CD4-positive, alpha-beta T cell (primary cell): ENCODE data around the gene MYB. TPM values are rescaled to one million over a fixed set of nuclear protein-coding genes. Genes with fewer than 3 reads are reported as not detected.

Source experiments
- ATAC-seq: fragments of 200-7000 bp; cut with Tn5 transposase; one replicate; pipeline ENCODE4 v1.10.0; 2022; ENCODE audit warnings: mild to moderate bottlenecking; ENCODE audit not compliant: poor library complexity
- CTCF ChIA-PET: fragments of 350-600 bp; sonication (Branson Sonifier 250); formaldehyde crosslinking; loops from one replicate; lab custom pipeline; 2021; ENCODE audit warnings: antibody characterized with exemption, inconsistent platforms; lab: Charles Lee
- POLR2A ChIA-PET: fragments of 350-600 bp; sonication (Branson Sonifier 250); formaldehyde crosslinking; loops from one replicate; lab custom pipeline; 2021; ENCODE audit warnings: antibody characterized with exemption, inconsistent platforms; lab: Charles Lee
- DNase-seq, 14 experiments: peaks; one replicate each; pipeline ENCODE4 v3.0.0-alpha.2; 2013 to 2020; ENCODE audit warnings: mixed read lengths in 2 of 14
- H3K27ac ChIP-seq, 2 donors: one replicate each; pipeline versions ENCODE4 v1.5.1 to v1.7.0; 2013; ENCODE audit warnings: low read length in 2 of 2, low read depth in 1 of 2, mild to moderate bottlenecking in 1 of 2
- H3K27me3 ChIP-seq, 2 experiments: 1 replicate in 1 of 2; 2 replicates in 1 of 2; pipeline versions ENCODE4 v1.6.1 to v1.7.0; 2013; ENCODE audit warnings: low read length in 2 of 2, control low read depth in 1 of 2, mild to moderate bottlenecking in 1 of 2, moderate library complexity in 1 of 2; ENCODE audit not compliant: insufficient read depth in 2 of 2, control insufficient read depth in 1 of 2
- H3K36me3 ChIP-seq: one replicate; pipeline ENCODE4 v1.6.1; 2013; ENCODE audit warnings: low read length, control low read depth; ENCODE audit not compliant: insufficient read depth
- H3K4me1 ChIP-seq: one replicate; pipeline ENCODE4 v1.6.1; 2013; ENCODE audit warnings: low read length, control low read depth; ENCODE audit not compliant: insufficient read depth
- H3K4me3 ChIP-seq: one replicate; pipeline ENCODE4 v1.5.1; 2013; ENCODE audit warnings: mild to moderate bottlenecking, low read length, moderate library complexity
- H3K9me3 ChIP-seq, 2 experiments: 1 replicate in 1 of 2; 2 replicates in 1 of 2; pipeline versions ENCODE4 v1.6.1 to v1.7.0; 2013; ENCODE audit warnings: low read length in 2 of 2, mild to moderate bottlenecking in 2 of 2, control low read depth in 1 of 2, moderate library complexity in 1 of 2; ENCODE audit not compliant: control insufficient read depth in 1 of 2, insufficient read depth in 1 of 2
- H3K27ac Mint-ChIP-seq: one replicate; pipeline ENCODE4 v1.8.0; 2020; ENCODE audit warnings: mixed read lengths
- H3K27me3 Mint-ChIP-seq: one replicate; pipeline ENCODE4 v1.8.0; 2021; ENCODE audit warnings: mixed read lengths
- H3K36me3 Mint-ChIP-seq: one replicate; pipeline ENCODE4 v1.8.0; 2021; ENCODE audit warnings: low read depth, mixed read lengths
- H3K4me1 Mint-ChIP-seq: one replicate; pipeline ENCODE4 v1.8.0; 2021; ENCODE audit warnings: low read depth, mixed read lengths
- H3K4me3 Mint-ChIP-seq: one replicate; pipeline ENCODE4 v1.8.0; 2020; ENCODE audit warnings: mild to moderate bottlenecking, mixed read lengths
- H3K9me3 Mint-ChIP-seq: one replicate; pipeline ENCODE4 v1.8.0; 2020; ENCODE audit warnings: mixed read lengths
- intact Hi-C, 2 experiments: fragments of 100-400 bp; cut with DNase I in 1 of 2; cut with micrococcal nuclease in 1 of 2; formaldehyde crosslinking; loops; one replicate each; pipeline versions ENCODE4 v1.15.1 to v1.9.0; 2023 to 2025; cut with DNase I, micrococcal nuclease
- total RNA-seq, 174 experiments: library from RNA in 2 of 174; stranded (reverse) in 2 of 174; gene quantifications; one replicate each; pipeline ENCODE4 v1.2.3 and lab custom pipeline; 2021 to 2026
- TF ChIP-seq, protein P1 (sequence below): fragments of 200-600 bp; IDR thresholded peaks from one replicate; pipeline ENCODE4 v1.8.0; 2022; ENCODE audit warnings: antibody characterized with exemption, mild to moderate bottlenecking

MYB gene
- total RNA-seq, 2 experiments from 2014 or later, result 2.0 to 2.6 TPM

DNA sequence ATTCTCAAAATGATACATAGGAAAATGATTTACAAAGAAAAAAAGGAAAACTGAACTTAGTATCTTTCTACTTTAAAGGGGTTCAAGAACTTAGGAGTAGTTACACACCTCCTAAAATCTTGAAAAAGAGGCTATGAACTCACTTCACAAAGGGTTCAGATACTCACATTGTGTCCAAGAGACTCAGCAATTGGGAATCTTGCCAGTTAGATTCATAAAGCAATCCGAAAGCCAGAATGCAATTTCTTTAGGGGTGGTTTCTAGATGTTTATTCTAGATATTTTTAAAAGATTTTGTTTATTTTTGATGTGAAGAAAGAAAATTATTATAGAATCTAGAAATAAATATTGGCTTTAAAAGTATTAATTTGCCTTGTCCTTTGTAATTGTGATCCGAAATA is 1.7 kb upstream of the MYB start:
- Mint-ChIP-seq H3K9me3 (no peaks in the 10 kb centered on the region), H3K4me3 (peak overlapping the region; percentile 46), H3K4me1 (peaks cover 28% of the 10 kb centered on the region), H3K27ac (peak overlapping the region; percentile 80), H3K27me3 (no peaks in the 10 kb centered on the region), H3K36me3 (peaks cover 10% of the 10 kb centered on the region)
- H3K27me3 ChIP-seq, result no peaks in the 10 kb centered on the region
- H3K4me3 ChIP-seq, result no peak overlapping the region
- H3K36me3 ChIP-seq, result no peaks in the 10 kb centered on the region
- ATAC-seq (no peak), DNase-seq (no peak)
- TF ChIP-seq, protein P1, sequence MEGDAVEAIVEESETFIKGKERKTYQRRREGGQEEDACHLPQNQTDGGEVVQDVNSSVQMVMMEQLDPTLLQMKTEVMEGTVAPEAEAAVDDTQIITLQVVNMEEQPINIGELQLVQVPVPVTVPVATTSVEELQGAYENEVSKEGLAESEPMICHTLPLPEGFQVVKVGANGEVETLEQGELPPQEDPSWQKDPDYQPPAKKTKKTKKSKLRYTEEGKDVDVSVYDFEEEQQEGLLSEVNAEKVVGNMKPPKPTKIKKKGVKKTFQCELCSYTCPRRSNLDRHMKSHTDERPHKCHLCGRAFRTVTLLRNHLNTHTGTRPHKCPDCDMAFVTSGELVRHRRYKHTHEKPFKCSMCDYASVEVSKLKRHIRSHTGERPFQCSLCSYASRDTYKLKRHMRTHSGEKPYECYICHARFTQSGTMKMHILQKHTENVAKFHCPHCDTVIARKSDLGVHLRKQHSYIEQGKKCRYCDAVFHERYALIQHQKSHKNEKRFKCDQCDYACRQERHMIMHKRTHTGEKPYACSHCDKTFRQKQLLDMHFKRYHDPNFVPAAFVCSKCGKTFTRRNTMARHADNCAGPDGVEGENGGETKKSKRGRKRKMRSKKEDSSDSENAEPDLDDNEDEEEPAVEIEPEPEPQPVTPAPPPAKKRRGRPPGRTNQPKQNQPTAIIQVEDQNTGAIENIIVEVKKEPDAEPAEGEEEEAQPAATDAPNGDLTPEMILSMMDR, result no peak
- peak overlapping the region in 1 of 2 donors; percentile 25 for H3K27ac ChIP-seq
- peaks cover 26% of the 10 kb centered on the region for H3K4me1 ChIP-seq
- ChIA-PET CTCF (interaction anchor here (1.4 kb wide), 2 partner anchors 15 to 16 kb away, joined by 3 to 4 read pairs; no protein-coding TSS in a partner anchor), POLR2A (interaction anchor here (0.9 to 2.3 kb wide), 5 partner anchors 18 to 124 kb away, joined by 3 to 16 read pairs (median 3); no protein-coding TSS in a partner anchor)
- intact Hi-C loops, result no loop called here
- no peaks in the 10 kb centered on the region for H3K9me3 ChIP-seq

DNA sequence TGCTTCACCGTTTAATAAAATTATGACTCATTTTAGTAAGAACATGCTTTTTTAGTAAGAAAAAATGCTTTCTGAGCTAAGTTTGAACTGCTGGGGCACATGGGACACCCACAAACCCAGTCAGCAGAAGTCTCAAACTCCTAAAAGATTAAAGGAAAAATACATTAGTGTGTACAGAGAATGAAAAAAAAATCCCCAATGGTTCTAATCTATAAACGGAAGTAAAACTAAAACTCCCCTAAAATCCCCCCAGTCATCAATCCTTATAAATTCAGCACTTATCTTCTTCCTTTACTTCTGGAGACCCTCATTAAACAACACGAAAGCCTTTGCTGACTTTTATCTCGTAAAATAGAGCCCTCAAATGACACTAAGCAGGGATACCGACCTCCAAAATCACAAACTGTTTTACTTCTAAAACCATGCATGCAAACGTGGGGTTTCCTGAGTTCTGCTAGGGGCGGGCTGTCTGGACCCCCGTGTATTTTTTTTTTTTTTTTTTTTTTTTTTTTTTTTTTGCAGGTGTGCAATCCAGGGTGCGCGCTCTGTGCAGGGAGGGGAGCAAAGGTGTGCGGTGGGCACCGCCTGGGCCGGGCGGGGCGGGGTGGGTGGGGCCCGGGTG is 1.1 kb upstream of the MYB start:
- Histone ChIP-seq H3K9me3 (no peaks in the 10 kb centered on the region), H3K4me3 (peak overlapping the region; percentile 74), H3K4me1 (peaks cover 26% of the 10 kb centered on the region), H3K36me3 (no peaks in the 10 kb centered on the region), H3K27me3 (no peaks in the 10 kb centered on the region), H3K27ac (peak overlapping the region in 1 of 2 donors; percentile 25)
- Mint-ChIP-seq H3K4me3 (peak overlapping the region; percentile 92), H3K27ac (peak overlapping the region; percentile 80), H3K27me3 (no peaks in the 10 kb centered on the region), H3K9me3 (no peaks in the 10 kb centered on the region), H3K4me1 (peaks cover 28% of the 10 kb centered on the region), H3K36me3 (peaks cover 10% of the 10 kb centered on the region)
- POLR2A ChIA-PET, result interaction anchor here (0.9 to 4.7 kb wide), 9 partner anchors 10 to 1110 kb away, joined by 3 to 31 read pairs (median 6); partner anchors contain the start of genes BCLAF1 and HBS1L
- CTCF ChIA-PET, result interaction anchor here (1.2 to 1.4 kb wide), 2 partner anchors 17 to 36 kb away, joined by 4 read pairs; no protein-coding TSS in a partner anchor
- no peak for ATAC-seq
- TF ChIP-seq, protein P1, result no peak
- peak in 3 of 14 experiments; percentile 8 to 49 (median 40) for DNase-seq
- intact Hi-C loops, result loop anchor here (5.0 to 10.0 kb wide), 6 partner anchors 78 to 1005 kb away; partner anchors contain the start of gene HBS1L (in 1 of the 2)

DNA sequence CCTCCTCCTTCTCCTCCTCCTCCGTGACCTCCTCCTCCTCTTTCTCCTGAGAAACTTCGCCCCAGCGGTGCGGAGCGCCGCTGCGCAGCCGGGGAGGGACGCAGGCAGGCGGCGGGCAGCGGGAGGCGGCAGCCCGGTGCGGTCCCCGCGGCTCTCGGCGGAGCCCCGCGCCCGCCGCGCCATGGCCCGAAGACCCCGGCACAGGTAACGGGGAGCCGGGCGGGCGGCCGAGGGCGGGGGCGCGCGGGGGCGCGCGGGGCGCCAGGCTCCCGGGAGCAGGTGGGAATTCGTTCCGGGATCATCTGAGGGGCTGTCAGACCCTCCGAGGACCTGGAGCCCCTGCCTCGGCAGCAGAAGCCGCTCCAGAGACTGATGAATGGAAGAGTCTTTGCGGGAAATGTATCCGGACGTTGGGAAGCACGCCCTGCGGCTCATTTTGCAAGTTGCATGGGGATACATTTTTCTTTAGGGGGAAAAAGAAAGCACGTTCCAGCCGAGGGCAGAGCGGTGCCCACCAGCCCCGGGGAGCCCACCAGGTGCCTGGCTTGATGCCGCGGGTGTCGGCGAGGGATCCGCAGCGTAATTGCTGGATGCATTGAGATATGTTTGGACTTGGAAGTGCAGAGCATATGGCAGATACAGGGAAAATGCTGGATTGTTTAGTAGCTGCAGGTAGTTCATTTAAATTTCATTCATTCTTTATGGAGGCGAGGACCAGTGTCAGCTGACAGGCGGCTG is 394 bp downstream of the MYB start:
- Histone ChIP-seq H3K27me3 (no peaks in the 10 kb centered on the region), H3K27ac (no peak overlapping the region), H3K9me3 (no peaks in the 10 kb centered on the region), H3K4me1 (peaks cover 26% of the 10 kb centered on the region), H3K4me3 (peak overlapping the region; percentile 71), H3K36me3 (no peaks in the 10 kb centered on the region)
- Mint-ChIP-seq H3K27ac (peak overlapping the region; percentile 76), H3K9me3 (no peaks in the 10 kb centered on the region), H3K36me3 (peaks cover 10% of the 10 kb centered on the region), H3K27me3 (no peaks in the 10 kb centered on the region), H3K4me3 (peak overlapping the region; percentile 96), H3K4me1 (peaks cover 37% of the 10 kb centered on the region)
- POLR2A ChIA-PET, result interaction anchor here (0.8 to 4.7 kb wide), 11 partner anchors 9 to 1108 kb away, joined by 3 to 31 read pairs (median 7); partner anchors contain the start of genes BCLAF1 and HBS1L
- DNase-seq (peak in 6 of 14 experiments; percentile 4 to 36 (median 32)), ATAC-seq (no peak)
- CTCF ChIA-PET, result interaction anchor here (1.0 to 1.9 kb wide), 2 partner anchors 19 to 90 kb away, joined by 3 read pairs; no protein-coding TSS in a partner anchor
- intact Hi-C loops, result loop anchor here (2.0 to 10.0 kb wide), 8 partner anchors 35 to 1007 kb away; partner anchors contain the start of gene HBS1L (in 1 of the 2)
- TF ChIP-seq, protein P1, result no peak
